Measurements from ENCODE around the gene HSF2BP. TPM values are rescaled to one million over a fixed set of nuclear protein-coding genes. Genes with fewer than 3 reads are reported as not detected.

Gene HSF2BP
- polyA plus RNA-seq, 2 donors, result 0.26 to 0.28 TPM

DNA sequence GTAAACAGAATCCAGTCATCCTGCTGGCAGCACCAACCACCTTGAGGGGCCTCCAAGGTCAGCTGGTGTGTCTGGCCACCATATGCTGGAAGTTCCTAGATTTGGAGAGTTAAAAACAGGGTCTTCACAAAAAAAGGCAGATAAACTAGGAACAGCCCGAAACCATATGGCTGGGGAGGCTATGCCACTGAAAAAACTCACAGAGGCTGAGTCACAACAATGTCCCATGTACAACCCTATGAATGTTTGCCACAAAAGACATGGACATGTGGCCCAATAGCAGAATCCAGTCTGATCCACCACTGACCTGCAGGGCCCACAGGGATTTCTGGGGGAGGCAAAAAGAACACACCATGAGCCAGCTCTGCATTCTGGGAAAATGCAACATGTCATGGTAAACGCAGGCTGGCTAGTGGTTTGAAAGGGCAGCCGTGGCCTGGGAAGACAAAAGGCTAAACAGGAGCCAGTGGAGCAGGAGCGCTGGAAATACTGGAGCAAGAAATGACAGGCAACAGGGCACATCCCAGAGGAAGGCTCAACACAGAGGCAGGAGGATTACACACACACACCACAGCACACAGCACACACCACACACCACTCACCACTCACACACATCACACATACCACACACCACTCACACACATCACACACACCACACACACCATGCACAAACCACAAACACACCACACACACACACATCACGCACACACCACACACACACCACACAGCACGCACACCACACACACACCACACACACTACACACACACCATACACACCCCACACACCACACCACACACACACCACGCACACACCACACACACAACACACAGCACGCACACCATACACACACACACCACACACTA, 55.4 kb downstream of the HSF2BP start:
- no peak overlapping the region for H3K27ac ChIP-seq (ENCODE audit: low read depth in 2 of 2, low read length in 1 of 2)
- no peaks in the 10 kb centered on the region for H3K36me3 ChIP-seq (ENCODE audit: control insufficient read depth in 2 of 2, insufficient read depth in 2 of 2, low read length in 1 of 2)
- WGBS, 2 donors, result 75 to 77% methylated on average over 8 of the region's 8 CpGs
- H3K9me3 ChIP-seq (ENCODE audit: control insufficient read depth in 2 of 2, insufficient read depth in 1 of 2, low read depth in 1 of 2, low read length in 1 of 2), result peaks cover 0 to 9% of the 10 kb centered on the region in 2 donors
- peaks cover 0 to 12% of the 10 kb centered on the region in 2 donors for H3K4me1 ChIP-seq (ENCODE audit: control insufficient read depth in 2 of 2, insufficient read depth in 2 of 2, low read length in 1 of 2)
- H3K27me3 ChIP-seq (ENCODE audit: control insufficient read depth in 1 of 2, insufficient read depth in 2 of 2, low read length in 2 of 2), result no peaks in the 10 kb centered on the region
- H3K4me3 ChIP-seq (ENCODE audit: low read depth in 1 of 2, low read length in 2 of 2), result no peak overlapping the region

DNA sequence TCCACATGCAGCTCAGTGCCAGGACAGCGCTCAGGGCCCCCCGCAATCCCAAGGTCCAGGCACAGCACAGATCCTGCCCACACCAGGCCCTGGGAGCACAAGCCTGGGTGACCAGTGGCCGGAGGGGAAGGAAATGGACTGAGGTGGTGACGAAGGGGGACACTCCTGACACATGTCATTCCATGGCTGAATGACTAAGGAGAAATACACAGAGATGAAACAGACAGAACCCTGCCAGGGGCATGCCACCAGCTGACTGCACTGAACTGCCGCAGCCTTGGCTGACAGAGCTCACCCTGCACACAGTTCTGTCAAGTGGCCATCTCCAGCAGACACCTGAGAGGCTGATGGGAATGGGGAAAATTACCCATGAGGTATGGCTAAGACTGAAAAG, 56.1 kb downstream of the HSF2BP start:
- Histone ChIP-seq H3K27me3 (ENCODE audit: control insufficient read depth in 1 of 2, insufficient read depth in 2 of 2, low read length in 2 of 2) (no peaks in the 10 kb centered on the region), H3K4me1 (ENCODE audit: control insufficient read depth in 2 of 2, insufficient read depth in 2 of 2, low read length in 1 of 2) (peaks cover 0 to 12% of the 10 kb centered on the region in 2 donors), H3K4me3 (ENCODE audit: low read depth in 1 of 2, low read length in 2 of 2) (no peak overlapping the region), H3K36me3 (ENCODE audit: control insufficient read depth in 2 of 2, insufficient read depth in 2 of 2, low read length in 1 of 2) (no peaks in the 10 kb centered on the region), H3K9me3 (ENCODE audit: control insufficient read depth in 2 of 2, insufficient read depth in 1 of 2, low read depth in 1 of 2, low read length in 1 of 2) (peaks cover 0 to 9% of the 10 kb centered on the region in 2 donors), H3K27ac (ENCODE audit: low read depth in 2 of 2, low read length in 1 of 2) (no peak overlapping the region)
- WGBS, 2 donors, result 73 to 77% methylated on average over 5 of the region's 5 CpGs

DNA sequence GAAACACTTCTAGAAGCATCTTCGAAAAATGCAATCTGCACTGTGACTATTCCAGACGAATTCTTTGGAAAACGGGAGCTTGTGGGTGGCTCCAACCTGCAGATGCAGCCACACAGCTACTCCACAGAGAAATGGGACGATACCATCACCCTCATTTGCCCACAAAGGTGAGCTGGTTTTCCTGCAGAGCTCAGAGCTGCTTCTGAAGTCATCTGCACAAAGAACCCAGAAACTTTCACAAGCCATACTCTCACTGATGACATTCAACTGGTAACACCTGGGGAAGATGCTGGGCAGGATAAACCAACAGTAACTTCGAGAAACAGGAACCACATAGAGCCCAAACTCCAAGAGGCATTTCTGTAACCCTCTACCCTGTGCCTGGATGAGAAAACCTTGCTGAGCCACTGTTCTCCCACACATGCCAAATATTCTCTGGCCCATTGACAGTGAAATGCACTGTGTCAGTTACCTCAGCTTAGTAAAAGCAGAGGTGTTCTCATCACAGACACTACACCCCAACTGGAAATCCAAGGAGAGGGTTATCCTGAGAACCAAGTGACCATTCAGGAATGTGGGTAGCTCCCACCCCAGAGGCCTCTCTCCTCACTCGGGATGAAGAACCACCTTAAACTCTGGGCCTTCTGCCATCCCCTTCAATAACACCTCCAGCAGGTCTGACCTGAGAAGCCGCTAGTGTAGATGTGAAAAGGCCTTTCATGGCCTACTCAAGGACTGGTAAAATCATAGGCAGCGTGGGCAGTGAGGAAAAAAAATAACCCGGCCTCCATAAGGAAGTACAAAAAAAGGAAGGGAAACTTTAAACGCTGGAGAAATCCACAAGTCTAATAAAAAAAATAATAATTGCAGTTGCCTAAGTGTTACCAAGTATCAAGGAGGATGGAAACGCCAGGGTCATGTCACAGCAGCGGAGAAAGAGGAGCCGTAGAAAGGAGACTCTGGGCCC, 56.7 kb downstream of the HSF2BP start:
- H3K9me3 ChIP-seq (ENCODE audit: control insufficient read depth in 2 of 2, insufficient read depth in 1 of 2, low read depth in 1 of 2, low read length in 1 of 2), result peaks cover 0 to 9% of the 10 kb centered on the region in 2 donors
- WGBS, 2 donors, result 81 to 84% methylated on average over 13 of the region's 13 CpGs

DNA sequence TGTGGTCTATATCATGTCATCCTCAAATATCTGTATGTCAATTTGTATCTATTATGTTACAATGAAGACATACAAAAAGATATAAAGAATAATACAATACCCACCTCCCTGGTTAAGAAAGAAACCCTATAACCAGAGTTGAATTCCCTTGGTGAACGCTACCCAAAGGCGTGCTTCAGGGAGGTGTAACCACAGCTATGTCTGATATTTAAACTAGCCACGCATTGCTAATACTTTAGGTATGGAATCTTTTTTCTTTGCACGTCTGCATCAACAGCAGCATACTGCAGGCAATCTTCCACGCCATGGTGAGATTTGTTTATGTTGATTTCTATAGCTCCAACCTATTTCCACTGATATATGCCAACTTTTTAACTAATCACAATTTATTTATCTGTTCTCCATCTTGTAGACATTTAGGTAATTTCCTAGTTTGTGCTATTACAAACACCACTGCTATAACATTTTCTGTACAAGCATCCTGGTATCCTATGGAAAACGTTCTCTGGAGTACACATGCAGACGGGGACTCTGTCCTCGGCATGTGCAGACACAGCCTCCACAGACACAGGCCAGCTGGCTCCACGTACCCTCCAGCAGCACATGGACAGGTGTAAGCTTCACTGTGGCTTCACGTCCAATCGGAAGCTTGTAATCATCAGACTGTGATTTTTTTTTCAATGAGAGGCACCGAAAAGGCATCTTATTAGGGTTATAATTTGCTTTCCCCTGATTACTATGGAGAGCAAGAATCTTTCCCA, 58.5 kb downstream of the HSF2BP start:
- no peak overlapping the region for H3K4me3 ChIP-seq (ENCODE audit: low read depth in 1 of 2, low read length in 2 of 2)
- H3K36me3 ChIP-seq (ENCODE audit: control insufficient read depth in 2 of 2, insufficient read depth in 2 of 2, low read length in 1 of 2), result no peaks in the 10 kb centered on the region
- peaks cover 0 to 9% of the 10 kb centered on the region in 2 donors for H3K9me3 ChIP-seq (ENCODE audit: control insufficient read depth in 2 of 2, insufficient read depth in 1 of 2, low read depth in 1 of 2, low read length in 1 of 2)
- peaks cover 0 to 12% of the 10 kb centered on the region in 2 donors for H3K4me1 ChIP-seq (ENCODE audit: control insufficient read depth in 2 of 2, insufficient read depth in 2 of 2, low read length in 1 of 2)
- 66 to 72% methylated on average over 12 of the region's 12 CpGs for WGBS, 2 donors
- no peak overlapping the region for H3K27ac ChIP-seq (ENCODE audit: low read depth in 2 of 2, low read length in 1 of 2)
- no peaks in the 10 kb centered on the region for H3K27me3 ChIP-seq (ENCODE audit: control insufficient read depth in 1 of 2, insufficient read depth in 2 of 2, low read length in 2 of 2)

More for the DNA sequence above, 56.7 kb downstream of the HSF2BP start:
- Histone ChIP-seq H3K4me3 (ENCODE audit: low read depth in 1 of 2, low read length in 2 of 2) (no peak overlapping the region), H3K27me3 (ENCODE audit: control insufficient read depth in 1 of 2, insufficient read depth in 2 of 2, low read length in 2 of 2) (no peaks in the 10 kb centered on the region), H3K4me1 (ENCODE audit: control insufficient read depth in 2 of 2, insufficient read depth in 2 of 2, low read length in 1 of 2) (peaks cover 0 to 12% of the 10 kb centered on the region in 2 donors), H3K36me3 (ENCODE audit: control insufficient read depth in 2 of 2, insufficient read depth in 2 of 2, low read length in 1 of 2) (no peaks in the 10 kb centered on the region), H3K27ac (ENCODE audit: low read depth in 2 of 2, low read length in 1 of 2) (no peak overlapping the region)

DNA sequence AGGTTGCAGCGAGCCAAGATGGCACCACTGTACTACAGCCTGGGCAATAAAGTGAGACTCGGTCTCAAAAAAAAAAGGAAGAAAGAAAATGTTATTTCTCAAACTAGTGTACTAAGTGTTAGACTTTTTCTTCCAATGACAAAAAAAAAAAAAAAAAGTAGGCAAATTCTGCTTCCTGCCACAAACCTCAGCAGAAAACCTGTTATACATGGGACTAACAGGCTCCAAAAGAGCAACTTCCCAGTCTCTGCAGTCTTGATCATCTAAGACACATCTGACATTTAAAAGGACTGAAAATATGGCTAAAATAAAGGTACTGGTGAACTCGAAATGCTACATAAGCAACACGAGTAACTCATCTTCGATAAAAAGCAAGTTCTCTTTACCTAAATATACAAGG, 59.6 kb downstream of the HSF2BP start:
- 83 to 85% methylated on average over 5 of the region's 5 CpGs for WGBS, 2 donors
- Histone ChIP-seq H3K36me3 (ENCODE audit: control insufficient read depth in 2 of 2, insufficient read depth in 2 of 2, low read length in 1 of 2) (no peaks in the 10 kb centered on the region), H3K27me3 (ENCODE audit: control insufficient read depth in 1 of 2, insufficient read depth in 2 of 2, low read length in 2 of 2) (no peaks in the 10 kb centered on the region), H3K27ac (ENCODE audit: low read depth in 2 of 2, low read length in 1 of 2) (no peak overlapping the region), H3K4me1 (ENCODE audit: control insufficient read depth in 2 of 2, insufficient read depth in 2 of 2, low read length in 1 of 2) (peaks cover 0 to 6% of the 10 kb centered on the region in 2 donors), H3K4me3 (ENCODE audit: low read depth in 1 of 2, low read length in 2 of 2) (no peak overlapping the region), H3K9me3 (ENCODE audit: control insufficient read depth in 2 of 2, insufficient read depth in 1 of 2, low read depth in 1 of 2, low read length in 1 of 2) (peaks cover 0 to 4% of the 10 kb centered on the region in 2 donors)

DNA sequence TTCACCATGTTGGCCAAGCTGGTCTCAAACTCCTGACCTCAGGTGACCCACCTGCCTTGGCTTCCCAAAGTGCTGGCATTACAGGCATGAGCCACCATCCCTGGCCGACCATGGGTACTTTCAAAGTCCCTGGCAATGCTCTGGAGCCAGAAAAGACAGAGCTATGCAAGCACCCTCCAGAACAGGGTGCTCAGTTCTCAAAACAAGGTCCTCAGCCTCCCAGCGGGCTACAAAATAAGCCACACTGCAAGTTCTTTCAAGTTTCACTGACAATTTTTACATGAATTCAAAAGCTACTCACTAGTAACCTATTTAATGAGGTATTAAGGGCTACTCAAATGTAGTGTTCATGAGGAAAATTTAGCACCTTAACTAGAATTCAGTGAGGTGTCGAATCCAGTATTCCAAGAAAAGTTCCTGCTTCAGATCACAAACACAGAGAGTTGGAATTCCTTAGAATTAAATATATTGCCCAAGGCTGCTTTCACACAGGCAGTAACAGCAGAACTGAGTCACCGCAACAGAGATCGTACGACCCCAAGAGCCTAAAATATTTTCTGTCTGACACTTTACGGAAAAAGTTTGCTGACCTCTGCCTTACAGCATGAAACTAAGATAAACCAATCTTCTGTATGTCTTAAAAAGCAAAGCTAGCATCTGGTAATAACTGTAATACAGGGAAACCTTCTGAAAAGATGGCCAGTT, 60.7 kb downstream of the HSF2BP start:
- no peak overlapping the region for H3K4me3 ChIP-seq (ENCODE audit: low read depth in 1 of 2, low read length in 2 of 2)
- H3K36me3 ChIP-seq (ENCODE audit: control insufficient read depth in 2 of 2, insufficient read depth in 2 of 2, low read length in 1 of 2), result no peaks in the 10 kb centered on the region
- WGBS, 2 donors, result 77 to 82% methylated on average over 7 of the region's 7 CpGs
- H3K4me1 ChIP-seq (ENCODE audit: control insufficient read depth in 2 of 2, insufficient read depth in 2 of 2, low read length in 1 of 2), result no peaks in the 10 kb centered on the region
- no peaks in the 10 kb centered on the region for H3K9me3 ChIP-seq (ENCODE audit: control insufficient read depth in 2 of 2, insufficient read depth in 1 of 2, low read depth in 1 of 2, low read length in 1 of 2)
- no peak overlapping the region for H3K27ac ChIP-seq (ENCODE audit: low read depth in 2 of 2, low read length in 1 of 2)
- no peaks in the 10 kb centered on the region for H3K27me3 ChIP-seq (ENCODE audit: control insufficient read depth in 1 of 2, insufficient read depth in 2 of 2, low read length in 2 of 2)

DNA sequence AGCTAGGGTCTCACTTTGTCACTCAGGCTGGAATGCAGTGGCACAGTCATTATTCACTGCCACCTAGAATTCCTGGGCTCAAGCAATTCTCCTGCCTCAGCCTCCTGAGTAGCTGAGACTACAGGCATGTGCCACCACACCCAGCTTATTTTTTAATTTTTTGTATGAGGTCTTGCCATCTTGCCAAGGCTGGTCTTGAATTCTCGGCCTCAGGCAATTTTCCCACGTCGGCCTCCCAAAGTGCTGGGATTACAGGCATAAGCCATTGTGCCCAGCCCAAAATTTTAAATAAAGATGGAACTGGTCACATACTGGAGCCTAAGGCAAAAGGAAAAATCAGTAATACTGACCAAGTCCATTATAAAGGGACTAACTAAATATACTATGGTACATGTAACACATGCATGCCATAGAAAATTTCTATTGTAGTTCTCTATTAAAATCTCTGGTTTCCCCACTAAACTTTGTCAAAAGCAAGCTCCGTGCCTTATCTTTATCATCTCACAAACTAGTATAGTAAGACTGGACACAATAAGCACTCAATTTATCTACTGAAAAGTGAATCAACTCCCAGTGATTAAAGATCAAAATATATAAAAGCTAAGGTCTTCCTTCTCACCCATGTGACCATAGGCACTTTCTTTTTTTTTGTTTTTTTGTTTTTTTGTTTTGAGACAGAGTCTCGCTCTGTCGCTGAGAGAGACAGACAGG, 61.6 kb downstream of the HSF2BP start:
- Histone ChIP-seq H3K27ac (ENCODE audit: low read depth in 2 of 2, low read length in 1 of 2) (no peak overlapping the region), H3K4me3 (ENCODE audit: low read depth in 1 of 2, low read length in 2 of 2) (no peak overlapping the region), H3K9me3 (ENCODE audit: control insufficient read depth in 2 of 2, insufficient read depth in 1 of 2, low read depth in 1 of 2, low read length in 1 of 2) (no peaks in the 10 kb centered on the region), H3K4me1 (ENCODE audit: control insufficient read depth in 2 of 2, insufficient read depth in 2 of 2, low read length in 1 of 2) (no peaks in the 10 kb centered on the region), H3K36me3 (ENCODE audit: control insufficient read depth in 2 of 2, insufficient read depth in 2 of 2, low read length in 1 of 2) (no peaks in the 10 kb centered on the region), H3K27me3 (ENCODE audit: control insufficient read depth in 1 of 2, insufficient read depth in 2 of 2, low read length in 2 of 2) (no peaks in the 10 kb centered on the region)
- WGBS, 2 donors, result 73 to 88% methylated on average over 6 of the region's 6 CpGs

DNA sequence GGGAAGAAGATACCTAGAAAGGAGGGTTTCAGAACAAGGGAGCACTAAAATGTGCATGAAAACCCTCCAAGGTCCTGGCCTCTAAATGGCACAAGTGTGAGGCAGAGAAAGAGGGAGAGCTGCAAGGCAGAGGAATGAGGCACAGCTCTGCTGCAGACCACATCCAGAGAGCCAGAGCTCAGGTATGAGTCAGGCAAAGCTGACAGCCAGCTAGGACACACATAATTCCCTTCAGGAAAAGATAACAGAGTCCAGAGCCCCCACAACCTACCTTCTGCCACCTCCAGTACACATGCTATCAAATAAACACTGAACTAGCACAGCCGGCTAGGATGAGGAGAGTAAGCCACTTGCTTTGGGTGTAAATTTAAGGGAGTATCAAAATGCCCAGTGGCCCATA, 62.2 kb downstream of the HSF2BP start:
- 100% methylated on average over 1 of the region's 1 CpG for WGBS, 2 donors
- H3K36me3 ChIP-seq (ENCODE audit: control insufficient read depth in 2 of 2, insufficient read depth in 2 of 2, low read length in 1 of 2), result no peaks in the 10 kb centered on the region
- no peaks in the 10 kb centered on the region for H3K27me3 ChIP-seq (ENCODE audit: control insufficient read depth in 1 of 2, insufficient read depth in 2 of 2, low read length in 2 of 2)
- H3K27ac ChIP-seq (ENCODE audit: low read depth in 2 of 2, low read length in 1 of 2), result no peak overlapping the region
- H3K9me3 ChIP-seq (ENCODE audit: control insufficient read depth in 2 of 2, insufficient read depth in 1 of 2, low read depth in 1 of 2, low read length in 1 of 2), result no peaks in the 10 kb centered on the region
- H3K4me1 ChIP-seq (ENCODE audit: control insufficient read depth in 2 of 2, insufficient read depth in 2 of 2, low read length in 1 of 2), result no peaks in the 10 kb centered on the region
- H3K4me3 ChIP-seq (ENCODE audit: low read depth in 1 of 2, low read length in 2 of 2), result no peak overlapping the region
